Naive thymus-derived CD4-positive, alpha-beta T cell (primary cell): ENCODE data around the gene FAM228B. TPM values are rescaled to one million over a fixed set of nuclear protein-coding genes. Genes with fewer than 3 reads are reported as not detected.

Source experiments
- ATAC-seq: fragments of 150-1000 bp; cut with Tn5 transposase; 2 replicates; pipeline ENCODE4 v1.10.0; 2021; ENCODE audit warnings: mild to moderate bottlenecking, moderate library complexity
- CTCF ChIA-PET: fragments of 350-600 bp; sonication (Branson Sonifier 250); formaldehyde crosslinking; loops from one replicate; lab custom pipeline; 2021; ENCODE audit warnings: antibody characterized with exemption; lab: Charles Lee
- POLR2A ChIA-PET: fragments of 350-600 bp; sonication (Branson Sonifier 250); formaldehyde crosslinking; loops from one replicate; lab custom pipeline; 2021; ENCODE audit warnings: antibody characterized with exemption, inconsistent platforms; lab: Charles Lee
- DNase-seq, 9 donors: peaks; one replicate each; pipeline versions ENCODE4 v3.0.0 to v3.0.0-alpha.2; 2020 to 2022; ENCODE audit warnings: mixed read lengths in 1 of 9
- H3K27ac ChIP-seq: one replicate; pipeline ENCODE4 v1.7.0; 2013; ENCODE audit warnings: mild to moderate bottlenecking, low read depth, low read length, moderate library complexity
- H3K27me3 ChIP-seq, 2 donors: one replicate each; pipeline ENCODE4 v1.7.0; 2013; ENCODE audit warnings: low read length in 2 of 2, mild to moderate bottlenecking in 2 of 2, moderate library complexity in 2 of 2; ENCODE audit not compliant: control insufficient read depth in 2 of 2, insufficient read depth in 2 of 2
- H3K36me3 ChIP-seq, 3 experiments: 1 replicate in 2 of 3; 2 replicates in 1 of 3; pipeline ENCODE4 v1.7.0; 2013; ENCODE audit warnings: low read length in 3 of 3, mild to moderate bottlenecking in 3 of 3, moderate library complexity in 1 of 3; ENCODE audit not compliant: insufficient read depth in 3 of 3, control insufficient read depth in 2 of 3
- H3K4me1 ChIP-seq, 2 donors: one replicate each; pipeline ENCODE4 v1.7.0; 2013; ENCODE audit warnings: low read length in 2 of 2, mild to moderate bottlenecking in 2 of 2, moderate library complexity in 1 of 2; ENCODE audit not compliant: control insufficient read depth in 2 of 2, insufficient read depth in 2 of 2
- H3K4me3 ChIP-seq: 2 replicates; pipeline ENCODE4 v1.7.0; 2013; ENCODE audit warnings: mild to moderate bottlenecking, low read length
- H3K9me3 ChIP-seq, 3 experiments: 1 replicate in 2 of 3; 2 replicates in 1 of 3; pipeline ENCODE4 v1.7.0; 2013; ENCODE audit warnings: low read length in 3 of 3; ENCODE audit not compliant: control insufficient read depth in 2 of 3
- H3K27ac Mint-ChIP-seq, 9 donors: one replicate each; pipeline ENCODE4 v1.8.0; 2020 to 2022; ENCODE audit warnings: mixed read lengths in 9 of 9, mild to moderate bottlenecking in 8 of 9, moderate library complexity in 5 of 9, inconsistent platforms in 2 of 9
- H3K27me3 Mint-ChIP-seq, 5 donors: one replicate each; pipeline ENCODE4 v1.8.0; 2021 to 2022; ENCODE audit warnings: mixed read lengths in 5 of 5, mild to moderate bottlenecking in 1 of 5
- H3K36me3 Mint-ChIP-seq, 5 donors: one replicate each; pipeline ENCODE4 v1.8.0; 2020 to 2022; ENCODE audit warnings: mixed read lengths in 5 of 5, mild to moderate bottlenecking in 3 of 5, inconsistent platforms in 1 of 5
- H3K4me1 Mint-ChIP-seq, 7 donors: one replicate each; pipeline ENCODE4 v1.8.0; 2020 to 2022; ENCODE audit warnings: mixed read lengths in 7 of 7, mild to moderate bottlenecking in 3 of 7, inconsistent platforms in 1 of 7
- H3K4me3 Mint-ChIP-seq, 10 donors: one replicate each; pipeline ENCODE4 v1.8.0; 2020 to 2022; ENCODE audit warnings: mild to moderate bottlenecking in 10 of 10, mixed read lengths in 10 of 10, moderate library complexity in 6 of 10, inconsistent platforms in 2 of 10
- H3K9me3 Mint-ChIP-seq, 11 donors: one replicate each; pipeline ENCODE4 v1.8.0; 2020 to 2022; ENCODE audit warnings: mixed read lengths in 11 of 11, mild to moderate bottlenecking in 4 of 11, inconsistent platforms in 1 of 11, moderate library complexity in 1 of 11
- intact Hi-C, 2 donors: fragments of 100-400 bp; cut with micrococcal nuclease; formaldehyde crosslinking; loops; one replicate each; pipeline ENCODE4 v1.15.1; 2023
- polyA plus RNA-seq, 2 donors: library from polyadenylated mRNA; unstranded; fragments of 300-500 nt; fragmentation: Illumina TruSeq; gene quantifications; one replicate each; pipeline ENCODE4 v1.2.3, GENCODE V29; 2021
- total RNA-seq, 6 experiments: library from RNA in 5 of 6; stranded (reverse) in 5 of 6; gene quantifications; 1 replicate in 5 of 6; 2 replicates in 1 of 6; pipeline ENCODE4 v1.2.3 and lab custom pipeline; 2021 to 2026

FAM228B gene
- total and polyA plus RNA-seq, 7 experiments from 2014 or later = 5.2 to 27.5 (median 19.1) TPM

- peaks cover 0 to 10% (median 0%) of the 10 kb centered on the region in 5 donors for H3K27me3 Mint-ChIP-seq
- peaks cover 6 to 46% (median 29%) of the 10 kb centered on the region in 5 donors for H3K36me3 Mint-ChIP-seq
- POLR2A ChIA-PET = no interaction called here
- DNase-seq (no peak), ATAC-seq (no peak)
- no peaks in the 10 kb centered on the region for H3K4me1 Mint-ChIP-seq
- H3K36me3 ChIP-seq = peaks cover 0 to 26% (median 10%) of the 10 kb centered on the region in 3 experiments
- H3K9me3 Mint-ChIP-seq = peaks cover 0 to 35% (median 10%) of the 10 kb centered on the region in 11 donors
- H3K9me3 ChIP-seq = no peaks in the 10 kb centered on the region
- H3K27ac ChIP-seq = no peak overlapping the region
- no peak overlapping the region for H3K4me3 ChIP-seq
- intact Hi-C loops = no loop called here
- no peak overlapping the region for H3K27ac Mint-ChIP-seq
- no peak overlapping the region for H3K4me3 Mint-ChIP-seq
- H3K4me1 ChIP-seq = no peaks in the 10 kb centered on the region
- CTCF ChIA-PET = no interaction called here
- H3K27me3 ChIP-seq = no peaks in the 10 kb centered on the region
Observed at GRCh38 chr2:24199968-24200590, 76.8 kb downstream of the FAM228B start.

- POLR2A ChIA-PET = no interaction called here
- H3K36me3 Mint-ChIP-seq = peaks cover 9 to 53% (median 33%) of the 10 kb centered on the region in 5 donors
Observed at GRCh38 chr2:24200799-24201198, 77.5 kb downstream of the FAM228B start.

GRCh38 chr2:24203029-24203786 lies 79.9 kb downstream of the FAM228B start:
- H3K27me3 Mint-ChIP-seq = no peaks in the 10 kb centered on the region
- peaks cover 18 to 75% (median 44%) of the 10 kb centered on the region in 5 donors for H3K36me3 Mint-ChIP-seq
- H3K27ac Mint-ChIP-seq = no peak overlapping the region
- H3K4me1 Mint-ChIP-seq = no peaks in the 10 kb centered on the region
- no peak overlapping the region for H3K4me3 ChIP-seq
- no peak overlapping the region for H3K4me3 Mint-ChIP-seq
- no peak for ATAC-seq
- POLR2A ChIA-PET = interaction anchor here (1.3 kb wide), 1 partner anchor 126 kb away, joined by 3 read pairs; no protein-coding TSS in a partner anchor
- no peaks in the 10 kb centered on the region for H3K4me1 ChIP-seq
- no peak overlapping the region for H3K27ac ChIP-seq
- H3K27me3 ChIP-seq = no peaks in the 10 kb centered on the region
- intact Hi-C loops = no loop called here
- CTCF ChIA-PET = no interaction called here
- H3K9me3 ChIP-seq = no peaks in the 10 kb centered on the region
- no peak for DNase-seq
- H3K36me3 ChIP-seq = peaks cover 0 to 57% (median 10%) of the 10 kb centered on the region in 3 experiments
- peaks cover 0 to 15% (median 3%) of the 10 kb centered on the region in 11 donors for H3K9me3 Mint-ChIP-seq

More at GRCh38 chr2:24200799-24201198, 77.5 kb downstream of the FAM228B start:
- Mint-ChIP-seq H3K27ac (no peak overlapping the region), H3K4me3 (no peak overlapping the region), H3K4me1 (no peaks in the 10 kb centered on the region), H3K27me3 (peaks cover 0 to 10% (median 0%) of the 10 kb centered on the region in 5 donors), H3K9me3 (peaks cover 0 to 31% (median 10%) of the 10 kb centered on the region in 11 donors)
- intact Hi-C loops = no loop called here
- Histone ChIP-seq H3K36me3 (peaks cover 0 to 33% (median 10%) of the 10 kb centered on the region in 3 experiments), H3K4me3 (no peak overlapping the region), H3K4me1 (no peaks in the 10 kb centered on the region), H3K9me3 (no peaks in the 10 kb centered on the region), H3K27ac (no peak overlapping the region), H3K27me3 (no peaks in the 10 kb centered on the region)
- ATAC-seq (no peak), DNase-seq (no peak)
- CTCF ChIA-PET = no interaction called here

- CTCF ChIA-PET = no interaction called here
- intact Hi-C loops = no loop called here
- no peak overlapping the region for H3K27ac ChIP-seq
- peaks cover 0 to 11% (median 2%) of the 10 kb centered on the region in 11 donors for H3K9me3 Mint-ChIP-seq
- H3K4me3 Mint-ChIP-seq = no peak overlapping the region
- POLR2A ChIA-PET = interaction anchor here (1.3 kb wide), 1 partner anchor 127 kb away, joined by 3 read pairs; no protein-coding TSS in a partner anchor
- ATAC-seq (no peak), DNase-seq (no peak)
- H3K36me3 ChIP-seq = peaks cover 0 to 63% (median 10%) of the 10 kb centered on the region in 3 experiments
- no peaks in the 10 kb centered on the region for H3K4me1 ChIP-seq
- no peak overlapping the region for H3K27ac Mint-ChIP-seq
- H3K9me3 ChIP-seq = no peaks in the 10 kb centered on the region
- no peak overlapping the region for H3K4me3 ChIP-seq
- H3K4me1 Mint-ChIP-seq = no peaks in the 10 kb centered on the region
- peaks cover 19 to 81% (median 46%) of the 10 kb centered on the region in 5 donors for H3K36me3 Mint-ChIP-seq
- no peaks in the 10 kb centered on the region for H3K27me3 ChIP-seq
- H3K27me3 Mint-ChIP-seq = no peaks in the 10 kb centered on the region
Observed at GRCh38 chr2:24203787-24204150, 80.5 kb downstream of the FAM228B start.

- peak overlapping the region in 1 of 9 donors; percentile 14 for H3K27ac Mint-ChIP-seq
- Histone ChIP-seq H3K27ac (no peak overlapping the region), H3K4me1 (no peaks in the 10 kb centered on the region), H3K27me3 (no peaks in the 10 kb centered on the region), H3K9me3 (no peaks in the 10 kb centered on the region), H3K36me3 (peaks cover 2 to 70% (median 10%) of the 10 kb centered on the region in 3 experiments), H3K4me3 (no peak overlapping the region)
- peaks cover 0 to 6% (median 0%) of the 10 kb centered on the region in 11 donors for H3K9me3 Mint-ChIP-seq
- H3K27me3 Mint-ChIP-seq = no peaks in the 10 kb centered on the region
- POLR2A ChIA-PET = interaction anchor here (1.3 kb wide), 1 partner anchor 127 kb away, joined by 3 read pairs; no protein-coding TSS in a partner anchor
- ATAC-seq = no peak
- H3K36me3 Mint-ChIP-seq = peaks cover 24 to 82% (median 51%) of the 10 kb centered on the region in 5 donors
- DNase-seq = no peak
- CTCF ChIA-PET = no interaction called here
- intact Hi-C loops = no loop called here
- H3K4me3 Mint-ChIP-seq = no peak overlapping the region
- H3K4me1 Mint-ChIP-seq = no peaks in the 10 kb centered on the region
Observed at GRCh38 chr2:24204505-24204904, 81.2 kb downstream of the FAM228B start.

GRCh38 chr2:24205131-24205530 lies 81.9 kb downstream of the FAM228B start:
- CTCF ChIA-PET = interaction anchor here (1.4 kb wide), 1 partner anchor 41 kb away, joined by 3 read pairs; no protein-coding TSS in a partner anchor
- ATAC-seq = no peak
- H3K36me3 Mint-ChIP-seq = peaks cover 21 to 86% (median 52%) of the 10 kb centered on the region in 5 donors

More at GRCh38 chr2:24205131-24205530, 81.9 kb downstream of the FAM228B start:
- Mint-ChIP-seq H3K27ac (no peak overlapping the region), H3K4me1 (no peaks in the 10 kb centered on the region), H3K9me3 (peaks cover 0 to under 1% (median 0%) of the 10 kb centered on the region in 11 donors), H3K27me3 (no peaks in the 10 kb centered on the region), H3K4me3 (no peak overlapping the region)
- POLR2A ChIA-PET = no interaction called here
- H3K4me1 ChIP-seq = no peaks in the 10 kb centered on the region
- peaks cover 6 to 76% (median 10%) of the 10 kb centered on the region in 3 experiments for H3K36me3 ChIP-seq
- no peaks in the 10 kb centered on the region for H3K9me3 ChIP-seq
- H3K27ac ChIP-seq = no peak overlapping the region
- intact Hi-C loops = no loop called here
- H3K27me3 ChIP-seq = no peaks in the 10 kb centered on the region
- no peak for DNase-seq
- H3K4me3 ChIP-seq = no peak overlapping the region
